HFFc6 (cell line): ENCODE results near the gene HBE1. TPM values are rescaled to one million over a fixed set of nuclear protein-coding genes. Genes with fewer than 3 reads are reported as not detected.
"Not testable (repeated sequence)": the region's sequence is repeated elsewhere in the genome, so short reads cannot be mapped to it uniquely, and the experiment has no call there.

ENCODE experiments used
- DNase-seq: peaks from one replicate; pipeline ENCODE4 v3.0.0-alpha.2; 2018
- H3K27ac Mint-ChIP-seq: 2 replicates; pipeline ENCODE4 v1.8.0; 2020; ENCODE audit warnings: mild to moderate bottlenecking, mixed read lengths
- H3K27me3 Mint-ChIP-seq: 2 replicates; pipeline ENCODE4 v1.8.0; 2021; ENCODE audit warnings: mild to moderate bottlenecking, moderate library complexity, mixed read lengths; ENCODE audit not compliant: insufficient read depth
- H3K36me3 Mint-ChIP-seq: 2 replicates; pipeline ENCODE4 v1.8.0; 2021; ENCODE audit warnings: low read depth, mixed read lengths
- H3K4me1 Mint-ChIP-seq: 2 replicates; pipeline ENCODE4 v1.8.0; 2020; ENCODE audit warnings: low read depth, mixed read lengths
- H3K4me3 Mint-ChIP-seq: 2 replicates; pipeline ENCODE4 v1.8.0; 2020; ENCODE audit warnings: mild to moderate bottlenecking, moderate library complexity, mixed read lengths
- H3K9me3 Mint-ChIP-seq: 2 replicates; pipeline ENCODE4 v1.8.0; 2020; ENCODE audit warnings: mild to moderate bottlenecking, mixed read lengths
- total RNA-seq, 6 experiments: library from RNA; stranded (reverse); fragmentation: NEBNext Ultra II Directional; extraction: Animal tissue kit (Norgen Biotek cat#: 25700); gene quantifications; 2 replicates in 1 of 6; 3 replicates in 5 of 6; pipeline ENCODE4 v1.2.3, GENCODE V29; 2021
- TF ChIP-seq, protein P1 (sequence below): fragments of 200-600 bp; sonication (generic); IDR thresholded peaks from 2 replicates; pipeline ENCODE4 v1.5.0; 2021; ENCODE audit warnings: antibody characterized with exemption, mild to moderate bottlenecking

Gene HBE1
- total RNA-seq, 6 experiments from 2014 or later = not detected

DNA sequence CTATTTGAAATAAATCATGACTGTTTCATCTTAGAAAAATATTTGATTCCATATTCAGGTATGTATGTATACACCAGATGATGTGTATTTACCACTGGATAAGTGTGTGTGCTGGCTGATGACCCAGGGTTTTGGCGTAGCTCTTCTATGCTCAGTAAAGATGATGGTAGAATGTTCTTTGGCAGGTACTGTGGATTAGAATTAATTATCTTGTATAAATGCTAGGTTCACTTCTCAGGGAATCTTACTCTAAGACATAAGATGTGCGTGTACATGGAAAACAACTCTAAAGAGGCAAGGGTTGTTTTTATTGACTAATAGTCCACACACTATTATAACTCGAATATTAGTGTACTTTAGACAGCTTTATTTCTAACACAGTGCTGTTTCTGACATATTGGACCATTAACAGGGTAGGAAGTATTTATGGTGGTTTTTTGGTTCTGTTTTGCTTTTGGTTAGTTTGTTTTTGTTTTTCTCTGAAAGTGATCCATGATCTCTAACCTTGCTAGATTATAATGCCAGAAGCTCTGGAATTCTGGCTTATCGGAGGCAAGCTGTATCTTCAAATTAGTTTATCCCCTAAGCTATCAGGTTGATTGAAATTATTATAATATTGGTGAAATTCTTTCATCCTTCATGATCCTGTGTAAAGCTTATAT lies 19.1 kb downstream of the HBE1 start:
- H3K9me3 Mint-ChIP-seq = no peaks in the 10 kb centered on the region
- TF ChIP-seq, protein P1, sequence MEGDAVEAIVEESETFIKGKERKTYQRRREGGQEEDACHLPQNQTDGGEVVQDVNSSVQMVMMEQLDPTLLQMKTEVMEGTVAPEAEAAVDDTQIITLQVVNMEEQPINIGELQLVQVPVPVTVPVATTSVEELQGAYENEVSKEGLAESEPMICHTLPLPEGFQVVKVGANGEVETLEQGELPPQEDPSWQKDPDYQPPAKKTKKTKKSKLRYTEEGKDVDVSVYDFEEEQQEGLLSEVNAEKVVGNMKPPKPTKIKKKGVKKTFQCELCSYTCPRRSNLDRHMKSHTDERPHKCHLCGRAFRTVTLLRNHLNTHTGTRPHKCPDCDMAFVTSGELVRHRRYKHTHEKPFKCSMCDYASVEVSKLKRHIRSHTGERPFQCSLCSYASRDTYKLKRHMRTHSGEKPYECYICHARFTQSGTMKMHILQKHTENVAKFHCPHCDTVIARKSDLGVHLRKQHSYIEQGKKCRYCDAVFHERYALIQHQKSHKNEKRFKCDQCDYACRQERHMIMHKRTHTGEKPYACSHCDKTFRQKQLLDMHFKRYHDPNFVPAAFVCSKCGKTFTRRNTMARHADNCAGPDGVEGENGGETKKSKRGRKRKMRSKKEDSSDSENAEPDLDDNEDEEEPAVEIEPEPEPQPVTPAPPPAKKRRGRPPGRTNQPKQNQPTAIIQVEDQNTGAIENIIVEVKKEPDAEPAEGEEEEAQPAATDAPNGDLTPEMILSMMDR = no peak
- no peak for DNase-seq
- H3K36me3 Mint-ChIP-seq = no peaks in the 10 kb centered on the region
- H3K4me1 Mint-ChIP-seq = peaks cover 34% of the 10 kb centered on the region
- peaks cover 2% of the 10 kb centered on the region for H3K27me3 Mint-ChIP-seq
- no peak overlapping the region for H3K27ac Mint-ChIP-seq
- no peak overlapping the region for H3K4me3 Mint-ChIP-seq

DNA sequence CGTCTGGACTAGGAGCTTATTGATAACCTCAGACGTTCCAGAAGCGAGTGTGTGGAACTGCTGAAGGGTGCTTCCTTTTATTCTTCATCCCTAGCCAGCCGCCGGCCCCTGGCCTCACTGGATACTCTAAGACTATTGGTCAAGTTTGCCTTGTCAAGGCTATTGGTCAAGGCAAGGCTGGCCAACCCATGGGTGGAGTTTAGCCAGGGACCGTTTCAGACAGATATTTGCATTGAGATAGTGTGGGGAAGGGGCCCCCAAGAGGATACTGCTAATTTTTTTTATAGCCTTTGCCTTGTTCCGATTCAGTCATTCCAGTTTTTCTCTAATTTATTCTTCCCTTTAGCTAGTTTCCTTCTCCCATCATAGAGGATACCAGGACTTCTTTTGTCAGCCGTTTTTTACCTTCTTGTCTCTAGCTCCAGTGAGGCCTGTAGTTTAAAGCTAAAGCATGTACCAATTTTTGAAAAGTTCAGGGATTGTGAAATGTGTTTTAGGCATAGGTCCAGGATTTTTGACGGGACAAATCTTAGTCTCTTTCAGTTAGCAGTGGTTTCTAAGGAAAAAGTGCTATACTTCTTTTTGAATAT lies 19.8 kb downstream of the HBE1 start, which contains the start of gene HBG1:
Gene HBG1 (minus strand): TSS at position 51 of the 590 bp plus-strand sequence. CDS start 53 bp downstream, outside the sequence.
- not testable (repeated sequence) for H3K4me3 Mint-ChIP-seq, H3K9me3 Mint-ChIP-seq, H3K36me3 Mint-ChIP-seq, DNase-seq, H3K27me3 Mint-ChIP-seq, H3K27ac Mint-ChIP-seq
- peaks cover 34% of the 10 kb centered on the region for H3K4me1 Mint-ChIP-seq

DNA sequence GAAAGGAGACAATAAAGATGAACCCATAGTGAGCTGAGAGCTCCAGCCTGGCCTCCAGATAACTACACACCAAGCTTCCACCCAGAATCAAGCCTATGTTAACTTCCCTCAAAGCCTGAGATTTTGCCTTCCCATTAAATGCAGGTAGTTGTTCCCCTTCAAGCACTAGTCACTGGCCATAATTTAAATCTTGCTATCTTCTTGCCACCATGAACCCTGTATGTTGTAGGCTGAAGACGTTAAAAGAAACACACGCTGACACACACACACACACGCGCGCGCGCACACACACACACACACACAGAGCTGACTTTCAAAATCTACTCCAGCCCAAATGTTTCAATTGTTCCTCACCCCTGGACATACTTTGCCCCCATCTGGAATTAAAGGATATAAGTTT lies 21.2 kb downstream of the HBE1 start:
- H3K27me3 Mint-ChIP-seq, DNase-seq, H3K4me3 Mint-ChIP-seq, H3K9me3 Mint-ChIP-seq, H3K27ac Mint-ChIP-seq, H3K36me3 Mint-ChIP-seq: not testable (repeated sequence)
- H3K4me1 Mint-ChIP-seq = peaks cover 34% of the 10 kb centered on the region

DNA sequence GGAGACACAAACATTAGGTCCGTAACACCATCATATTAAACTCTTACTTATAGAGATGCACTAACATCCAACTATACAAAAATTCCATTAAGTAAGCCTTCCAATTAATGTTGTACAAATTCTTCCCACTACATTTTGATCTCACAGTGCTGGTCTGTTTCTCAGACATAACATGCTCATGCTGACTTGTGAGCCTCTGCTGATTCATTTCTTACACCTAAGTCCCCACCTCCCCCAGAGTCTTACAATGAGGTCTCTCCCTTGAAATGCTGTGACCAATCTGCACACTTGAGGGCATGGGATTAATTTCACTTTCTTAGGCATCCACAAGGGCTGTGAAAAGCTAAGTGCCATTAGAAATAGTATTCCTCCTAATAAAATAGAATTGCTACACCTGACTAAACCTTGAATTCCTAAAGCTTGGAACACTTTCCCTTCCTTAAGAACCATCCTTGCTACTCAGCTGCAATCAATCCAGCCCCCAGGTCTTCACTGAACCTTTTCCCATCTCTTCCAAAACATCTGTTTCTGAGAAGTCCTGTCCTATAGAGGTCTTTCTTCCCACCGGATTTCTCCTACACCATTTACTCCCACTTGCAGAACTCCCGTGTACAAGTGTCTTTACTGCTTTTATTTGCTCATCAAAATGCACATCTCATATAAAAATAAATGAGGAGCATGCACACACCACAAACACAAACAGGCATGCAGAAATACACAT lies 22.1 kb downstream of the HBE1 start:
- DNase-seq = no peak
- Mint-ChIP-seq H3K36me3 (no peaks in the 10 kb centered on the region), H3K4me3 (no peak overlapping the region; the same call in 1 of the 2 replicates), H3K9me3 (no peaks in the 10 kb centered on the region), H3K27me3 (peaks cover 2% of the 10 kb centered on the region; the same call in 1 of the 2 replicates), H3K4me1 (peaks cover 30% of the 10 kb centered on the region), H3K27ac (no peak overlapping the region)
- TF ChIP-seq, protein P1 = no peak

DNA sequence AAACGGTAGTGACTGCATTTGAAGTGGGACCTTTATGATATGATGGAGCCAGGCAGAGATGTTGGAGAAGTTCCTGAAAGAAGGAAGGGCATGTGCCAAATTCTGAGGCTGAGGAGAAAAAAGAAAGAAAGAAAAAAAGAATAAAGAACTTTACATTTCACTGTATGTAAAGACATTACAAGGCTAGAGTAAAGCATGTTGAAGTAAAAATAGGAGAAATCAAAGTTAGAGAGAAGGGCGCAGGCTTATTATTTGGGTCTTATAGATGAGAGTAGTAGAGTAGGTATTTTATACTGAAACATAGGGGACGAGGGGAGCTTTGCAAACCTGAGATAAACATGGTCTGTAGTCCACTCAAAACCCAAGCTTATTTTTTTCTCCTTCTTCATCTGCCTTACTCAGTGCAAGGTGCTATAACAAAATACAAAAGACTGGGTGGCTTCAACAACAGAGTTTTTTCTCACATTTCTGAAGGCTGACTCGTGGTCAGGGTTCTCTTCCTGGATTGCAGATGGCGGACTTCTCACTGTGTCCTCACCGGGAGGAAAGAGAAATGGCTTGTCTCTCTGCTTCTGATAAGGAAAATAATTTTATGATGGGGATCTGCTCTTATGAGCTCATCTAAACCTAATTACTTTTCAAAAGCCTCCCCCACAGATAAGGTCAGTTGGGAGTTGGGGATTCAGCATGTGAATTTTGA lies 22.8 kb downstream of the HBE1 start:
- Mint-ChIP-seq H3K9me3 (no peaks in the 10 kb centered on the region), H3K4me1 (peaks cover 28% of the 10 kb centered on the region), H3K27me3 (no peaks in the 10 kb centered on the region), H3K4me3 (no peak overlapping the region; the same call in 1 of the 2 replicates), H3K36me3 (no peaks in the 10 kb centered on the region), H3K27ac (no peak overlapping the region)
- DNase-seq = no peak
- TF ChIP-seq, protein P1 = no peak

DNA sequence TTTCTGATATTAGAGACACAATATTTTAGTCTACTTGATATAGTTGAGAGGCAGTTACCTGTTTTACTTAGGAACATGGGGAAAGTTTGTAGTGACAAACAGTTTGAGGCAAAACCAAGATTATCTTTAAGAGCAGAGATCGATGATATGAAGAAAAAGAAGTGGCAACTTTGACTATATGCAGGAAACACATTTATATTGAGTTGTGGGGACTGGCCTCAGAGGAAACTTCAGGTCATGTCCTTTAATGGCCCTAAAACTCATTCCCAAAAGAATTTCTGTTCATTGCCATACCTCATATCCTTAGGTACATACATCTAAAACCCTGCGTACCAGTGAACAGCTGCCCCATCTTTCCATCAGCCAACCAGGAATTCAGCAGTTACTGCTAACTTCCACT lies 24.6 kb downstream of the HBE1 start:
- H3K27me3 Mint-ChIP-seq = no peaks in the 10 kb centered on the region
- no peak overlapping the region for H3K4me3 Mint-ChIP-seq
- H3K9me3 Mint-ChIP-seq = no peaks in the 10 kb centered on the region
- no peak for DNase-seq
- no peaks in the 10 kb centered on the region for H3K36me3 Mint-ChIP-seq
- peaks cover 34% of the 10 kb centered on the region for H3K4me1 Mint-ChIP-seq
- H3K27ac Mint-ChIP-seq = no peak overlapping the region
- TF ChIP-seq, protein P1 = no peak
